HL-60 (cell line): Measurements from ENCODE around the gene KRT35.

Source experiments
- DNase-seq, 2 experiments: peaks; one replicate each; pipeline ENCODE4 v3.0.0-alpha.2; 2010 to 2020; ENCODE audit warnings: low read depth in 1 of 2, low spot score in 1 of 2
- H3K27ac ChIP-seq: fragments of 250-450 bp; sonication (Bioruptor Pico); replicated peaks from 2 replicates; pipeline ENCODE4 v1.5.1; 2020; ENCODE audit warnings: mild to moderate bottlenecking, moderate library complexity
- H3K27me3 ChIP-seq: fragments of 250-450 bp; sonication (Bioruptor Pico); 2 replicates; pipeline ENCODE4 v1.5.1; 2021; ENCODE audit warnings: mild to moderate bottlenecking, moderate library complexity; ENCODE audit not compliant: insufficient read depth, poor library complexity, severe bottlenecking
- H3K4me3 ChIP-seq: replicated peaks from 2 replicates; pipeline ENCODE4 v1.5.1; 2011; ENCODE audit warnings: mild to moderate bottlenecking, control low read depth, low read length; ENCODE audit not compliant: insufficient read depth
- CTCF ChIP-seq: IDR thresholded peaks from one replicate; pipeline ENCODE4 v1.5.1; 2011; ENCODE audit warnings: low read length, control low read depth, inconsistent platforms; ENCODE audit not compliant: insufficient read depth
- GABPA ChIP-seq: IDR thresholded peaks from 2 replicates; pipeline ENCODE4 v1.6.1; 2012; ENCODE audit warnings: low read depth
- POLR2AphosphoS5 ChIP-seq: IDR thresholded peaks from 2 replicates; pipeline ENCODE4 v1.6.1; 2012; ENCODE audit warnings: low read depth
- REST ChIP-seq: IDR thresholded peaks from 2 replicates; pipeline ENCODE4 v1.6.1; 2012; ENCODE audit warnings: low read depth; ENCODE audit not compliant: insufficient replicate concordance
- SPI1 ChIP-seq: IDR thresholded peaks from 2 replicates; pipeline ENCODE4 v1.6.1; 2012; ENCODE audit warnings: low read depth, mild to moderate bottlenecking, borderline replicate concordance

Gene KRT35

GRCh38 chr17:41518031-41518430 is 37.1 kb upstream of the KRT35 start:
- DNase-seq, result no peak
- no peak for TF ChIP-seq CTCF
- TF ChIP-seq SPI1, result no peak
- TF ChIP-seq REST, result no peak
- TF ChIP-seq POLR2AphosphoS5, result no peak
- TF ChIP-seq GABPA, result no peak
- no peaks in the 10 kb centered on the region for H3K27me3 ChIP-seq
- H3K4me3 ChIP-seq, result no peak overlapping the region
- no peak overlapping the region for H3K27ac ChIP-seq

- no peak overlapping the region for H3K27ac ChIP-seq
- DNase-seq, result no peak
- no peaks in the 10 kb centered on the region for H3K27me3 ChIP-seq
- H3K4me3 ChIP-seq, result no peak overlapping the region
- TF ChIP-seq POLR2AphosphoS5 (no peak), SPI1 (no peak), GABPA (no peak), REST (no peak), CTCF (no peak)
Observed at GRCh38 chr17:41516830-41517283, 35.9 kb upstream of the KRT35 start.

GRCh38 chr17:41516147-41516829 is 35.3 kb upstream of the KRT35 start:
- no peak for TF ChIP-seq POLR2AphosphoS5
- TF ChIP-seq GABPA, result no peak
- TF ChIP-seq CTCF, result no peak
- no peak for TF ChIP-seq REST
- TF ChIP-seq SPI1, result no peak

More at GRCh38 chr17:41516147-41516829, 35.3 kb upstream of the KRT35 start:
- no peaks in the 10 kb centered on the region for H3K27me3 ChIP-seq
- H3K4me3 ChIP-seq, result no peak overlapping the region
- H3K27ac ChIP-seq, result no peak overlapping the region
- no peak for DNase-seq
